CD1c-positive myeloid dendritic cell (primary cell): Measurements from ENCODE around the gene CDC42BPA.

Experiments used
- DNase-seq: peaks from one replicate; pipeline ENCODE4 v3.0.0-alpha.2; 2016; ENCODE audit errors: extremely low spot score

Gene CDC42BPA

DNA sequence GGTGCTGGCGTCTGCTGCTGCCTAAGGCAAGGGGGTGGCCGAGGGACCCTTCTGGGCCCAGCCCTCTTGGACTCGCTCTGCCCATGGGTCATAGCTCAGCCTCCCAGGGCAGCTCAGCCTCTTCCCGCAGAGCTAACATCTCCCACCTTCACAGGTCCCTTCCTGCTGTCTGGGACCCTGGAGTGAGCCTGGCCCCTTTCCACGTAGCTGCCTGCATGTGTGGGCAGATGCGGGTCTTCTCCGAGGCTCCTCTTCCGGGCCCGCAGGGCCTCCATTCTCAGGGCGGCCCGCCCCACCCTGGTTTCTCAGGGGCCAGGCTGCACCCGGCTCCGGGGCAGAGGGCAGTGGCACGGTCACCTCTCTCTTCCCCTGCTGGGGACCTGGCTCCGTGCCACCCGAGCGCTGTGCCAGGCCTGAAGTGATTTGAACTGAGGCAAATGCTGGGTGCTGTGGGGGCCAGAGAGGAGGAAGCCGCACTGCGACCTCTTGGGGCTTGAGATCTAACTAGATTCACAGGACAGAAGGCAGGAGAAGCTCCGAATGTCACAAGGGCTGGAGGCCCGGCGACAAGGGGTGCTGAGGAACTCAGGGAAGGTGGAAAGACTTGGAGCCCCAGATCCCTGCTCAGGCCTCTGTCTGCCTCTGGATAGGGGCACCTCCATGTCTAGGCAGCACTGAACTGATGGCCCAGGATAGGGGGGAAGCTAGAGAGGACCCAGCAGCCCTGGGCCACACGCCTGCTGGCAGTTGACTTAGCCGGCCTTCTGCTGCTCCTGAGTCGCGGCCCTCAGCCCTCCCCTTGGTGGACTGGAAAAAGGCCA, 337.5 kb downstream of the CDC42BPA start:
- DNase-seq: no peak

GRCh38 chr1:226980122-226980560, 338.2 kb downstream of the CDC42BPA start:
- no peak for DNase-seq

- no peak for DNase-seq
Observed at GRCh38 chr1:226979517-226980121, 338.7 kb downstream of the CDC42BPA start.

DNA sequence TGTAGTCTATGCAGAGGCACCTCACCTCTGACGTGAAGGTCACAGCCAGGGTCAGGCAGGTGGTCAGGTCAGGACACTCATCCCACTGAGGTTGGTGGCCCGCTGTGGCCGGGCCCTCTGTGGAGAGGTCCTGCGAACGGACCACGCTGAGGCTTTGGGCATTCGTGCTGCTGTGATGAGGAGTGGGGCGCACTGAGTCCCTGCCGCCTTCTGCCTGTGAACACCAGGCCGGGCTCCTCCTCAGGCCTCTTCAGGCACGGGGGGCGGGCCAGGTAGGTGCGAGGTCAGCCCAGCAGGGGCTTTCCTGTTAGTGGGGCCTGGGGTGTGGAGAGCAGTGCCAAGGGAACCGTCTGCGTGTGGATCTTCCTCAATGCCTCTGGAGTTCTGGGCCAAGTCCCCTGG, 339.2 kb downstream of the CDC42BPA start:
- DNase-seq: no peak

DNA sequence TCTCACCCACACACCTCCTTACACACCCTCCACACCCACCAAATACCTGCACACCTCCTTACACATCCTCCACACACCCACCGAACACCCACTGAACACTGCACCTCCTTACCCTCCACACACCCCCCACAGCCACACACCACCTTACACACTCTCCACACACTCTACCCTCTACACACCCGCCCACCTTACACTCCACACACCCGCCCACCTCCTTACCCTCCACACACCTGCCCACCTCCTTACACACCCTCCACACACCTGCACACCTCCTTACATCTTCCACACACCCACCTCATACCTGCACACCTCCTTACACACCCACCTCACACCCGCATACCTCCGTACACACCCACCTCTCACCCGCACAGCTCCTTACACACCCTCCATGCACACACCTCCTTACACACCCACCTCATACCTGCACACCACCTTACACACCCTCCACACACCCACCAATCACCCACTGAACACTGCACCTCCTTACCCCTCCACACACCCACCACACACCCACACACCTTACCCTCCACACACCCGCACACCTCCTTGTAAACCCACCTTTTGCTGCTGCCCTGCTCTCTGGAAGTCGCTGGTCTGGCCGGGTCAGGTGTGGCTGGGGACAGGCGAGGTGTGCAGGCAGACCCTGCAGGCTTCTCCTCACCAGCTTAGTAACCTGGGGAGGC, 339.7 kb downstream of the CDC42BPA start:
- DNase-seq: no peak

- no peak for DNase-seq
Observed at GRCh38 chr1:226977643-226978431, 340.5 kb downstream of the CDC42BPA start.

- DNase-seq: no peak
Observed at GRCh38 chr1:226976978-226977642, 341.2 kb downstream of the CDC42BPA start.

GRCh38 chr1:226976276-226976977, 341.9 kb downstream of the CDC42BPA start:
- no peak for DNase-seq

- no peak for DNase-seq
Observed at GRCh38 chr1:226975259-226976250, 342.7 kb downstream of the CDC42BPA start.

DNA sequence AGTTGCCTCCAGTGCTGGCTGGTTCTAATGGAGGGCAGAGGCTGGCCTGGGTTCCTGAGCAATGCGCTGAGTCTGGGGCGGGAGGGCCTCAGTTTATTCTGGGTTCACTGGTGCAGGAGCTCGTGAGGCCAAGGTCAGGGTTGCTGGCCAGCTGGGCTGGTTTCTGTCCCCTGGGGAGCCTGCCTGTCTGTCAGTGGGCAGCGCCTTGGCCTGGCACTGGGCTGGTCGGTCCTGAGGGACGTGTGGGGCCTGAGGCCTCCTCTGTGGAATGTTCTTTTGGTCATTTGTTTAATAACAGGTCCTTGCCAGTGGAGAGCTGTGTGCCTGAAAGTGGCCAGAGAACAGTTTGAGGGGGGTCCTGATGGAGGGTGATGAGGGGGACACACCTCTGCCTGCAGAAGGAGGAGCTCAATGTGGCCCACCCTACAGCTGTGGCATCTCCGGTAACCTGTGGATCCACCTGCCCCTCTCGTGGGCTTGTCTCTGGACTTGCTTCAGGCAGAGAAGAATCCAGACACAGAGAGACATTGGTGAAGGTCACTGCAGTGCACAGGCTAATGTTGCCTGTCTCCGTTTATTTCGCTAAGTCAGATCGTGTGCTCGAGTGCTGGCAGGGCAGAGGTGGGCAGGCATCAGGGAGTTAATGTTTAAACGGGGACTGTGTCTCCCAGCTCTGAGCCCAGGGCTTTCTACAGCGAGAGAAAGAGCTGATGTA, 343.6 kb downstream of the CDC42BPA start:
- no peak for DNase-seq

- no peak for DNase-seq
Observed at GRCh38 chr1:226973898-226974543, 344.3 kb downstream of the CDC42BPA start.

DNA sequence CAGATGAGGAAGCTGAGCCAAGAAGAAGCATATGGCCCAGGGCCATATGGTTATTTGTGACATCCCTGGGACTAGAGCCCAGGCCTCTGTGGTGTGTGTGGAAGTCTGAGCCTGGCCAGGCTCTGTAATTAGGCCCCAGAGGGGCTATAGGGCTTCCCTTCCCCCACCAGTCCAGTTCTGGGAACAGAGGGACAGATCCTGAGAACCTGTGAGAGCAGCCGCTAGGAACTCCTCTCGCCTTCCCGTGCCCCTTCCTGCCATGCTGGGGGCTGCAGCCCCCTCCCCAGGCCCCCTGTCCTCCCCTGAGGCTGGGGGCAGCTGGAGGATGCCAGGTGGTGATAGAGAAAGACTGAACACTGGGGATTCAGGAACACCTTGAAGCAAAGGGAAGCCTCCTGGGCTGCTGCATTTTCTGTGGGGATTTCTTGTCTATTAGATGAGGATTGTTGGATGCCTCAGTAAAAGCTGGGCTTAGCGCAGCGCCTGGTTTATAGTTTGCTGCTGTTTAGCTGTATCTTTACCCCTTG, 344.9 kb downstream of the CDC42BPA start:
- no peak for DNase-seq

DNA sequence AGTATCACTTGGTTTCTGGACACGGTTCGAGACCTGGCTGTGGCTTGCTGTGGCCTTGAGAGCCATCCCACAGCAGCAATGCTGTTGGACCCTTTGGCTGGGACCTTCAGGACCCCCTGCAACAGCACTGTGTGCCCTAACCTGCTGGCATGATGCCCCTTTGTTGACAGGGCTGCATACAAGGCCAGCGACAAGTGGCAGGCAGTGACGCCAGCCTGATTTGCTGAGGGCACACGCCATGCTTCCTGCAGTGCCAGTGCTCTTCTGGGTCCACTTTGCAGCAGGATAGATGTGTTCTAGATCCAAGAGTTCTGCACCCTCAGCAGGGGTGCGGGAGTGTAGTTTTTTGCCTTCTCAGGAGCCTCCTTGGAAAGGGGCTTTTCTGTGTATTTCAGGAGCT, 345.4 kb downstream of the CDC42BPA start:
- DNase-seq: no peak

- no peak for DNase-seq
Observed at GRCh38 chr1:226971765-226972164, 346.5 kb downstream of the CDC42BPA start.

DNA sequence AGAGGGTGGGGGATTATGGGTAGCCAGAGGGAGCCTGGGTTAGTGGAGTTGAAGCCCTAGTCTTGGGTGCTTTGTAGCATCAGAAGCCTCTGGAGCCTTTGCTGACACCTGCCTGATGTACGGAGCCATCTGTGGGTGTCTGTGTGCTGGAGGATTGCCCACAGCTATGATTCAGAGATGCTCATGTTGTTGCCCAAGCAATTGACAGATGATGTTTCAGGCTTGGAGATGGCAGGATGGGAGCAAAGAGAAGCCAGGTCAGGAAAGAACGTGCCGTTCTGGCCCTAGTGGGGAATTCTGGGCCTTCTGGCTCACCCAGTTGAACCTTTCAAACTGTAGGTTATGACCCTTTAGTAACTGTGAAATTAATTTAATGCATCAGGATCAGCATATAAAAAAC, 350.6 kb downstream of the CDC42BPA start:
- no peak for DNase-seq

- DNase-seq: no peak
Observed at GRCh38 chr1:226966683-226967082, 351.6 kb downstream of the CDC42BPA start.

GRCh38 chr1:226965581-226966440, 352.5 kb downstream of the CDC42BPA start:
- no peak for DNase-seq
